OCI-LY1 (cell line): ENCODE measurements around the gene POC1A.

Experiments
- H2AFZ ChIP-seq: fragments of 200-600 bp; sonication (generic), shearing (Covaris generic); 2 replicates; pipeline ENCODE4 v1.6.0; 2014; ENCODE audit warnings: antibody characterized with exemption, mild to moderate bottlenecking, low read length
- H3F3A ChIP-seq: fragments of 200-600 bp; sonication (generic), shearing (Covaris generic); 2 replicates; pipeline ENCODE4 v1.6.0; 2014; ENCODE audit warnings: mild to moderate bottlenecking, antibody characterized with exemption, low read length, moderate library complexity; ENCODE audit not compliant: insufficient read depth
- H3K27ac ChIP-seq: fragments of 200-600 bp; sonication (generic); 2 replicates; pipeline ENCODE4 v1.5.1; 2014; ENCODE audit warnings: low read length, mixed run types, mild to moderate bottlenecking, low read depth; ENCODE audit not compliant: poor library complexity, severe bottlenecking
- H3K27me3 ChIP-seq: fragments of 200-600 bp; sonication (generic); 2 replicates; pipeline ENCODE4 v1.6.0; 2014; ENCODE audit warnings: antibody characterized with exemption, mild to moderate bottlenecking, low read length, moderate library complexity; ENCODE audit not compliant: insufficient read depth
- H3K36me3 ChIP-seq: fragments of 200-600 bp; sonication (generic); 2 replicates; pipeline ENCODE4 v1.6.1; 2014; ENCODE audit warnings: mild to moderate bottlenecking, antibody characterized with exemption, low read length, moderate library complexity, mixed read lengths; ENCODE audit not compliant: insufficient read depth
- H3K4me1 ChIP-seq: fragments of 200-600 bp; sonication (generic); 2 replicates; pipeline ENCODE4 v1.5.1; 2014; ENCODE audit warnings: mild to moderate bottlenecking, low read length, moderate library complexity; ENCODE audit not compliant: insufficient read depth, severe bottlenecking
- H3K4me2 ChIP-seq: fragments of 200-600 bp; sonication (generic), shearing (Covaris generic); 2 replicates; pipeline ENCODE4 v1.6.1; 2014; ENCODE audit warnings: low read length
- H3K4me3 ChIP-seq: fragments of 200-600 bp; sonication (generic); 2 replicates; pipeline ENCODE4 v1.5.1; 2014; ENCODE audit warnings: low read length, low read depth, mild to moderate bottlenecking, mixed read lengths; ENCODE audit not compliant: poor library complexity, severe bottlenecking
- H3K79me2 ChIP-seq: fragments of 200-600 bp; shearing (Covaris generic); 2 replicates; pipeline ENCODE4 v1.6.1; 2016; ENCODE audit warnings: mixed run types, low read length, mixed read lengths; ENCODE audit not compliant: insufficient read depth
- H3K9ac ChIP-seq: fragments of 200-600 bp; sonication (generic), shearing (Covaris generic); 2 replicates; pipeline ENCODE4 v1.6.1; 2014; ENCODE audit warnings: mild to moderate bottlenecking, low read length, mixed read lengths
- H3K9me2 ChIP-seq: fragments of 200-600 bp; sonication (generic), shearing (Covaris generic); 2 replicates; pipeline ENCODE4 v1.6.1; 2014; ENCODE audit warnings: low read depth, mild to moderate bottlenecking, low read length, mixed read lengths
- H3K9me3 ChIP-seq: fragments of 200-600 bp; shearing (Covaris generic); 2 replicates; pipeline ENCODE4 v1.6.1; 2014; ENCODE audit warnings: low read length, mixed read lengths
- H4K20me1 ChIP-seq: fragments of 200-600 bp; sonication (generic), shearing (Covaris generic); 2 replicates; pipeline ENCODE4 v1.6.0; 2016; ENCODE audit warnings: mild to moderate bottlenecking, low read length; ENCODE audit not compliant: insufficient read depth
- CTCF ChIP-seq: fragments of 200-600 bp; sonication (generic), shearing (Covaris generic); IDR thresholded peaks from 2 replicates; pipeline ENCODE4 v1.5.1; 2017; ENCODE audit warnings: mild to moderate bottlenecking, antibody characterized with exemption, low read length, moderate library complexity, mixed read lengths
- EZH2 ChIP-seq: fragments of 200-600 bp; sonication (generic), shearing (Covaris generic); IDR thresholded peaks from 2 replicates; pipeline ENCODE4 v1.8.0; 2017; ENCODE audit warnings: borderline replicate concordance, mixed run types, mild to moderate bottlenecking, antibody characterized with exemption, low read length, moderate library complexity, mixed read lengths

POC1A gene

GRCh38 chr3:52122491-52122890 is 31.7 kb downstream of the POC1A start:
- H4K20me1 ChIP-seq, result no peaks in the 10 kb centered on the region
- no peaks in the 10 kb centered on the region for H3K27me3 ChIP-seq
- H3K9ac ChIP-seq, result no peak overlapping the region
- no peak overlapping the region for H3K27ac ChIP-seq
- peaks cover 10% of the 10 kb centered on the region for H3K4me1 ChIP-seq
- H3F3A ChIP-seq, result no peaks in the 10 kb centered on the region
- no peak overlapping the region for H3K4me2 ChIP-seq
- no peak overlapping the region for H2AFZ ChIP-seq
- peaks cover 31% of the 10 kb centered on the region; the same call in 1 of the 2 replicates for H3K36me3 ChIP-seq
- H3K79me2 ChIP-seq, result no peaks in the 10 kb centered on the region
- H3K4me3 ChIP-seq, result no peak overlapping the region
- no peaks in the 10 kb centered on the region for H3K9me2 ChIP-seq
- H3K9me3 ChIP-seq, result no peaks in the 10 kb centered on the region
- no peak for TF ChIP-seq CTCF
- TF ChIP-seq EZH2, result no peak

GRCh38 chr3:52121813-52122212 is 32.4 kb downstream of the POC1A start:
- Histone ChIP-seq H3K4me1 (peaks cover 10% of the 10 kb centered on the region), H3K79me2 (no peaks in the 10 kb centered on the region), H3K4me3 (no peak overlapping the region), H3K36me3 (peaks cover 31% of the 10 kb centered on the region; the same call in 1 of the 2 replicates), H3K9me2 (no peaks in the 10 kb centered on the region), H3K27me3 (no peaks in the 10 kb centered on the region), H3K9ac (no peak overlapping the region), H3K4me2 (no peak overlapping the region), H3K9me3 (no peaks in the 10 kb centered on the region), H3K27ac (no peak overlapping the region), H4K20me1 (no peaks in the 10 kb centered on the region), H2AFZ (no peak overlapping the region), H3F3A (no peaks in the 10 kb centered on the region)
- TF ChIP-seq EZH2 (no peak), CTCF (no peak)

GRCh38 chr3:52121464-52121805 is 32.8 kb downstream of the POC1A start:
- no peaks in the 10 kb centered on the region for H3F3A ChIP-seq
- H3K79me2 ChIP-seq, result no peaks in the 10 kb centered on the region
- no peaks in the 10 kb centered on the region for H3K9me3 ChIP-seq
- no peaks in the 10 kb centered on the region for H3K27me3 ChIP-seq
- H4K20me1 ChIP-seq, result no peaks in the 10 kb centered on the region
- H3K36me3 ChIP-seq, result peaks cover 31% of the 10 kb centered on the region; the same call in 1 of the 2 replicates
- peaks cover 10% of the 10 kb centered on the region for H3K4me1 ChIP-seq
- H3K4me2 ChIP-seq, result no peak overlapping the region
- H3K27ac ChIP-seq, result no peak overlapping the region
- no peak overlapping the region for H3K9ac ChIP-seq
- no peak overlapping the region for H2AFZ ChIP-seq
- H3K9me2 ChIP-seq, result no peaks in the 10 kb centered on the region
- H3K4me3 ChIP-seq, result no peak overlapping the region
- TF ChIP-seq CTCF, result no peak
- no peak for TF ChIP-seq EZH2
